Testis (tissue), 2 donors: ENCODE data around the gene PTPRD.

Experiments
- POLR2A ChIP-seq: fragments of 450-650 bp; IDR thresholded peaks from one replicate; pipeline ENCODE4 v1.6.1; 2017; ENCODE audit warnings: antibody characterized with exemption, mild to moderate bottlenecking, moderate library complexity
- TF ChIP-seq, protein P1 (sequence below), 3 experiments: fragments of 450-650 bp in 2 of 3; fragments of 200-600 bp in 1 of 3; sonication (generic) in 1 of 3; IDR thresholded peaks; one replicate each; pipeline ENCODE4 v1.5.1; 2016 to 2019; ENCODE audit warnings: antibody characterized with exemption in 3 of 3, mild to moderate bottlenecking in 2 of 3, moderate library complexity in 1 of 3

DNA sequence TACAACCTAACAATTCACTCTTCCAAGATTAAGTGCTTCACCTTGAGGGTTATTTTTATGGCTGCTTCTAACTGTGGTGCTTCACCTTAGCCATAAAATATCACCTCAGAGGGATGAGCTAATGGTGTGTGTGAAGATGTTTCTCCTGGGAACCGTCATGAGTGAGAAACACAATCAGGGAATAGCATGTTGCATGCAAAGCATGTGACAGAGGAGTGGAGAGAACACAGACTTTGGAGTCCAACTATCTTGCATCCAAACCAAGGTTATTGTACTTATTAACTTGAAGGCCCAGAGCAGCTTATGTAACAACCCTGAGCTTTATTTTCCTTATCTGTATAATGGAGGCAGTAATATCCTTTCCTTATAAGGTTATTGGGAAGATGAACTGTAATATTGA, 1724.2 kb downstream of the PTPRD start:
- TF ChIP-seq, protein P1, sequence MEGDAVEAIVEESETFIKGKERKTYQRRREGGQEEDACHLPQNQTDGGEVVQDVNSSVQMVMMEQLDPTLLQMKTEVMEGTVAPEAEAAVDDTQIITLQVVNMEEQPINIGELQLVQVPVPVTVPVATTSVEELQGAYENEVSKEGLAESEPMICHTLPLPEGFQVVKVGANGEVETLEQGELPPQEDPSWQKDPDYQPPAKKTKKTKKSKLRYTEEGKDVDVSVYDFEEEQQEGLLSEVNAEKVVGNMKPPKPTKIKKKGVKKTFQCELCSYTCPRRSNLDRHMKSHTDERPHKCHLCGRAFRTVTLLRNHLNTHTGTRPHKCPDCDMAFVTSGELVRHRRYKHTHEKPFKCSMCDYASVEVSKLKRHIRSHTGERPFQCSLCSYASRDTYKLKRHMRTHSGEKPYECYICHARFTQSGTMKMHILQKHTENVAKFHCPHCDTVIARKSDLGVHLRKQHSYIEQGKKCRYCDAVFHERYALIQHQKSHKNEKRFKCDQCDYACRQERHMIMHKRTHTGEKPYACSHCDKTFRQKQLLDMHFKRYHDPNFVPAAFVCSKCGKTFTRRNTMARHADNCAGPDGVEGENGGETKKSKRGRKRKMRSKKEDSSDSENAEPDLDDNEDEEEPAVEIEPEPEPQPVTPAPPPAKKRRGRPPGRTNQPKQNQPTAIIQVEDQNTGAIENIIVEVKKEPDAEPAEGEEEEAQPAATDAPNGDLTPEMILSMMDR (IDR thresholded peaks at IDR 0.05), result no peak
- no peak for TF ChIP-seq POLR2A
